Astrocyte (in vitro differentiated cells and primary cell): ENCODE data around the gene DDX31.

Experiments
- CTCF ChIP-seq: IDR thresholded peaks from 2 replicates; pipeline ENCODE4 v1.5.1; 2011; ENCODE audit warnings: low read depth, mild to moderate bottlenecking, inconsistent platforms, low read length, moderate library complexity; ENCODE audit not compliant: insufficient read depth
- EZH2 ChIP-seq: IDR thresholded peaks from 2 replicates; pipeline ENCODE4 v1.6.1; 2012; ENCODE audit warnings: mild to moderate bottlenecking, low read length, inconsistent platforms; ENCODE audit not compliant: insufficient read depth

GRCh38 chr9:132632413-132633129 lies 37.2 kb downstream of the DDX31 start:
- TF ChIP-seq CTCF (no peak), EZH2 (no peak)
